ENCODE data around the gene RAP1GAP2.
"Not testable (repeated sequence)": the region's sequence is repeated elsewhere in the genome, so short reads cannot be mapped to it uniquely, and the experiment has no call there.

The RAP1GAP2 gene

DNA sequence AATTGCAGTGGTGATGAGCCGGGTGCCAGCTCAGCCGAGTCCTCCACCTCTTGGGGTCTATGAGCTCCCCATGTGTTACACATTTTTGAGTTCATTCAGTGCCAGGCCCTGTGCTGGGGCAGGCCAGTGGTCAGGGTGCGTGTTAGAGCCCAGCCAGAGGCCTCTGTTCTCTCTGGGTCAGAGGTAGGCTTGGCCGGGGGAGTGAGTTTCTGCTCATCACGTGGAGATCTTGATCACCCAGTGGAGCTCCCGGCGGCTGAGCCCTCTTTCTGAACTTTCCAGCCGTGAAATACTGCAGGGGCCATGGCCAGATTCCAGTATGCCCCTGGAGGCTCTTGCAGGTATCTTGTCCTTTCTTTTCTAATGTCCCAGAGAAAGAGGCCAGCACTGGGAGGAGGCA is 93.0 kb downstream of the RAP1GAP2 start:
- DNase-seq: no peak

DNA sequence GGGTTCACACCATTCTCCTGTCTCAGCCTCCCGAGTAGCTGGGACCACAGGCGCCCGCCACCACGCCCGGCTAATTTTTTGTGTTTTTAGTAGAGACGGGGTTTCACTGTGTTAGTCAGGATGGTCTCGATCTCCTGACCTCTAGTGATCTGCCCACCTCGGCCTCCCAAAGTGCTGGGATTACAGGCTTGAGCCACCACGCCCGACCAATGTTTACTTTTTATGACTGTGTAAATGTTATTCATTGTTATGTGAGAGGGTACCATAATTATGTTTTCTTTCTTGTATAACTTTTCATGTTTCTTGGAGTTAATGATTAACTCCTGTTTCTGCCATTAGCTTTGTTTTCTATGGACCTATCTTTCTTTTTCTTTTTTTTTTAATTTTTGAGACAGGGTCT is 94.5 kb downstream of the RAP1GAP2 start:
- DNase-seq: not testable (repeated sequence)

DNA sequence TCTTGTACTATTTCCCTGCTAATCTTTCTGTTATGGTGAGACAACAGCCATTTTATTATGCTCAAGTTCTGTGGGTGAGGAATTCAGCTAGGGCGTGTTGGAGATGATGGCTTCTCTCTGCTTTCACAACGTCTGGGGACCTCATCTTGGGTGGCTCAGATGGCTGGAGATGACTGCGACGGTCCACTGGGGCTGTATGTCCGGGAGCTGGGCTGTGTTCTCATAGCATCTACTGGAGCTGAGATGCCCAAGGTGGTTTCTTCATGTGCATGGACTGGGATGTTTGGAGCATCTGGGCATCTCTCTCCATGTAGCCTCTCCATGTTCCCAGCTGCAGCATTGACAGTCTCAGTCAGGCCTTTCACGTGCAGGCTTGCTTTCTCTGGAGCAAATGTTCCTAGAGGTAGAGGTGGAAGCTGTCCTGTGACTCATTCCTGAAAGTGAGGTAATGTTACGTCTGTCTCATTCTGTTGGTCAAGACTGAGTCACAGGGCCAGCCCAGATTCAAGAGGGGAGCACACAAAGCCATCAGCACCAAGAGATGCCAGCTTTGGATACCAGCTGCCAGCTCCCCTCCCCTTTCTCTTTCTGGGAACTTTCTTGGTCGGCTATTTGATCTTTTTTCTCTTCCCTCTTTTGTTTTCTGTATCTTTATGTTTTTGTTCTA is 96.2 kb downstream of the RAP1GAP2 start:
- no peak for DNase-seq

DNA sequence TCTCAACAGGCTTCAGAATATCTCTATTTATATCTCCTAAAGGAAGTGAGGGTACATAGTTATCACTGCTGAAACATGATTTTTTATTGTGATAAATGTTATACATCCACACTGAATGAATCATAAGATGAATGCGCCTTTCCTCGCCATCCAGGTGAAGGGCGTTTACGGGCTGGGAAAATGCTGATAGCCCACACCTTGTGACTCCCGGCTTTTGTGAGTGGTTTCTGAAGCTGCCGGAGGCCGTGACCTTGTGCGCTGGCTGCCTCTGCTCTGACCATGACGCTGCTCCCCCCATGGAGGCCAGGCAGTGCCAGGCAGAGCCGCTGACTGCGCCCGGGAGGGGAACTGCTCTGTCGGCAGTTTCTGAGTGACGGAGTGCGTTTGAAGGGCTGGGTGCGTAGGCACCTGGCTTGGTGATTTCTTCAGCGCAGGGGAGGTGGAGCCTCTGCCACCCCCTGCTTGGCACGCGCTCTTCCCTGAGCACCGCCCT is 97.2 kb downstream of the RAP1GAP2 start:
- DNase-seq: no peak

DNA sequence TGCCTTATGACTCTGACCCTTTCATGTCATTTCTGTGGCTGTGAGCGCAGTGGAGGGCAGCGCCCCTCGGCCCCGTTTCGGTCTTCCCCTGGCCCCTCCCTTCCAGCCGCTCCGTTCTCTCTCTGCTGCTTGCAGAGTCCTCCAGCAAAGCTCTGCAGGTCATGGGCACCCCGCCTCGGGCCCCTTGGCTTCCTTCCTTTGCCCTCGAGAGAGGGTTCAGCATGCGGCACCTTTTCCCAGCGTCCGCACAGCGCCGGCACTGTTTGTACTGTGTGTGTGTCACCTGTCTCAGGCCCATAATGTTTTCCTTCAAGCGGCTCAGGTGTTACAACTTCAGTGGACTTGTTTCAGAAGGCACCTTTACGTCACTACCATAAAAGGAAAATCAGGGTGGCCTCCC is 98.5 kb downstream of the RAP1GAP2 start:
- DNase-seq: no peak

DNA sequence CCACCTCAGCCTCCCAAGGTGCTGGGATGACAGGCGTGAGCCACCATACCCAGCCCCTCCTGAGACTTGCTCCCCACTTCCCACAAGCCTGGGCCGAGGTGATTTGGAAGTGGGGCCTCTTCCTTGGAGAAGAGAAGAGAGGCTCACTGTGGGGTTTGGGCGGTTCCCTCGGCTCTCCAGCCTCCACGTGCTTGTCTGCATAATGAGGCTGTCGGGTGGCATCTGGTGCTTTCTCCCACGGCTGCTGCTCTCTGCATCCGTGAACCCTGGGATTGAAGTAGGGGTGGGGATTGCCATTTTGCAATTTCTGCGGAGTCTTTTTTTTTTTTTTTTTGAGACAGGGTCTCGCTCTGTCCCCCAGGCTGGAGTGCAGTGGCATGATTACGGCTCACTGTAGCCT is 101.4 kb downstream of the RAP1GAP2 start:
- no peak for DNase-seq

DNA sequence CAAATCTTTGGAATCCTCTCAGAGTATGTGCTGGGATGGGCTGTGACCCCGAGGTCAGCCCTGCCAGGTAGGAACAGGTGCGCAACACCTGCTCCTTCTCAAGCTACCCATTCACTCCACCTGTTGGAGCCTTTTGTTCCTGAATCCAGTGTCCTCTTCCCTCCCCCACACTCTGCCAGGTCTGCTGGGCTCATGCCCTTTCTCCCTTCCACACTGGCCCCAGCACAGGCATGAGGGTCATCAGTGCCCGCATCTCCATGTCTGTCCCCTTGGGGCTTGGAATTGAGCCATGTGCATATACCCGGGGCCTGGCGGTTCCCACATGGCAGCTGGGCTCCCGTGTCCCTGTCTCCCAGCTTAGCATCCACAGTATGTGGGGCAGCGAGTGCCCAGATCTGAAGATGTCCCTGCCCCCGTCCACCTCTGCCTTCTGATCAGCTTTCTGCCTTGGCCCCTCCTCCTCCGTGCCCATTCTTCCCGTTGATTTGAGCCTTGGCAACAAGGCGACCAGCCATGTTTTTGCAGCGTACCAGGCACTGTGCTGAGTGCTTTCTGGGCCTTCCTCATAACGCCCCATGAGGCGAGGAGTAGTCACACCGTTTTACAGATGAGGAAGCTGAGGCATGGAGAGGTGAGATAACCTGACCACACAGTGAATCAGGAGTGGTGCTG is 102.2 kb downstream of the RAP1GAP2 start:
- DNase-seq: no peak

DNA sequence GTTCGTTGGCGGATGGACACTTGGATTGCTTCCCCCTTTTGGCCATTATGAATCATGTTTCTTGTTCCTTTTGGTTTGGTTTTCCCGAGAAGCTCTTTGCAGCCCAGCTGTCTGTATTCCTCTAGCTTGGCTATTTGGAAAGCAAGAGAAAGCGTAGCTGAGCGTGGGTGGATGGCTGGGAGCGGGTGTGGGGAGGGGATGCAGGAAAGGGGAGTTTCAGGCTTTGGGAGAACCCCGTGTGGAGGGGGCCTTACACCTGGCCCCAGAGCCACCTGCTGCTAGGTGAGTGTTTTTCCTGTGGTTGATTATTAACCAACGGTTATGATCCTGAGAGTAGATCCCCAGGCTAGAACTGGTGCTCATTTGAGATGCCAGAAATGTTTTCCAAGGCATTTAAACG is 103.7 kb downstream of the RAP1GAP2 start:
- no peak for DNase-seq

DNA sequence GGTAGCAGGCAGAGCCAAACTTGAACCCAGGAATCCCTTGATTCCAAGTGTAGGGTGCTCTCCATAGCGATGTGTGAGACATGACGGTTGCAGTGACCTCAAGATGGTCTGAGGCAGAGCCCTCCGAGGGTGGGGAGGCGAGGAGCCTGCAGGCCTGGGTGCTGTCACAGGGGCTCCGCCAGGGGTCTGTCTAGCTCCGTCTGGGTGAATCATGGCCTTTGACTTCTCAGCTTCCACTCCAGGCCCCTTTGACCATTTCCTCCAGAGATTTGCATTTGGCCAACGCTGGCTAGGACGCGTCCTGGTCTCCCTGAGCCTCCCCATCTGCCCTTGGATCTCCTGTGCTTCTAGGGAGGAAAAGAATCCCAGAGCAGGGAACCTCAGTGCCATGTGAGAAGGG is 104.6 kb downstream of the RAP1GAP2 start:
- no peak for DNase-seq

DNA sequence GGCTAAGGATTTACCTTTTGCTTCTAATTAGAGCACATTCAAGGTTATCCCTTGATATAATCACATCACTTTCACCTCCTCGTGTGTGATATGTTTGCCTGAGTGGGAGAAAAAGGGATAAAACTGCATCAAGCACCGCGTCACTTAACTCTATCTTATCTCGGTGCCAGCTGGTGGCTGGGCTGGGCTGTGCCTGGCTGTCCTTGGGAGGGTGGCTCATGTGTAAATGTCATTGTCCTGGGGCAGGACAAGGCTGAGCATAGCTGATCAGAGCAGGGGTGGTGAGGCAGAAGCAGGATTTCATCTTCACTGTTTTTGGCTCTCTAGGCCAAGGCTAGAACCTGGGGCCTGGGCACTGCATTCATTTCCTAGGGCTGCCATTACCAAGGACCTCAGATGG is 105.3 kb downstream of the RAP1GAP2 start:
- no peak for DNase-seq

DNA sequence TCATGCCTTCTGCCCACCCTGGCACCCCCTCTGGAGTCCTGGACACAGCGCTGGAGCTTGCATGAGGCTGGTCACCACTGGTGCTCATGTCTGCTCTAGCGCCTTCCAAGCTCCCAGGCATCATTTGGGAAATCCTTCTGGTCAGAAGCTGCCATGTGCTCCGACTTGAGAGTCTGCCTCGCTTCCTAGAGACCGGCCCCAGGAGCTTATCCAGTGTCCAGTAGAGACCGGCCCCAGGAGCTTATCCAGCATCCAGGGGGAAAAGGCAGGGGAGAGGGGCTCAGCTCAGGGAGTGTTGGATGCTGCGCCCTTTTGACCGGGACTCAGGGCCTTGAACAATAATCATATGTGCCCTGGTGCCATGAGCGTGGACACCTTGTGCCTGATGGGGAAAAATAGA is 106.3 kb downstream of the RAP1GAP2 start:
- no peak for DNase-seq

DNA sequence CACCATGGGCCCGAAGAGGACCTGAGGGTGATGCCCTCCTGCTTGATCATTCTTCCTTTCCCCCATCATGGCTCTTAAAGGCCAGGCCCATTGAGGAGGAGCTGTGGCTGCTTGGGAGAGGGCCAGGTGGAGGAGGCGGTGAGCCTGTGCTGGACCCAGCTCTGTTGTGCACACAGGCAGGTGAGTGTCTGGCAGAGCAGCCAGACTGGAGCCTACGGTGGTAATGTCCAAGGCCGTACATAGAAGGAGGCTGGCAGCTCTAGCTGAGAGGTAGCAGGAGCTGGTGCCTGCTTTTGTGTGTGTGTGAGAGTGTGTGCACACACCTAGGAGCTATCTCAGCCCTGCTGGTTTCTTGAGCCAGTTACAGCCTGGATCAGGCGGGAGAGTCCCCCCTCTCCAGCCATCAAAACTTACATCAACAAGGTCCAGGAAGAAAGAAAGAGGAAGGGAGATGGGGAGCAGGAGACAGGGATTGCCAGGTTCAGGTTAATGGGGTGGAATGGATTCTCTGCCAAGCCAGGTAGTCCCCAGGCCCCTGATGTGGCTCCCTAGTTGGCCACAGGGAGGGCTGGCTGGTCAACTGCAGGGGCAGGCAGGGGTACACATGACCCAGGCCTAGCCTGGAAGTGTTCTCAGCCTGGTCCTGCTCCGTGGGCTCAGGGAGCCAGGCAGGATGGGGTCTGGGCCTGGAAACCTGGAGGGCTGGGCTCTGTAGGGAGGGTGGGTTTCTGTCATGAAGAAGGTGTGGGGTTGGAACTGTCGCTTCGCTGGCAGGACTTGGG is 107.1 kb downstream of the RAP1GAP2 start:
- DNase-seq: no peak

DNA sequence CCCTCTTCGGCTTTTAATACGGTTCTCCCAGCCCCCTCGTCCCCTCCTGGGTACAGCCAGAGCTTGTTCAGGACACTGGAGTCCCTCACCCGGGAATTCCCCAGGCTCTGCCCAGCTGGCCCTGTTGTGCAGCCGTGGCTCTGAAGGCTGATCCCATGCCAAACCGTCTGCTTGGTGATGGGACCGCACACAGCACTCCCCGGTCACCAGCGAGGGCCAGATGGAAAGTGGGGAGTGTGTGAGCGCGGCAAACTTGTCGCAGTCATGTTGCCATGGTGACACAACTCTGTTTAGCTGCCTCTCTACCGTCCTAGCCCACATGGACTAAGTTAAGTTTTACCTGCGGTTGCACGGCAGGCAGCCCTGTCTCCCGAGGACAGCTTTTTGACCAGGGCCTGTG is 107.9 kb downstream of the RAP1GAP2 start:
- no peak for DNase-seq

DNA sequence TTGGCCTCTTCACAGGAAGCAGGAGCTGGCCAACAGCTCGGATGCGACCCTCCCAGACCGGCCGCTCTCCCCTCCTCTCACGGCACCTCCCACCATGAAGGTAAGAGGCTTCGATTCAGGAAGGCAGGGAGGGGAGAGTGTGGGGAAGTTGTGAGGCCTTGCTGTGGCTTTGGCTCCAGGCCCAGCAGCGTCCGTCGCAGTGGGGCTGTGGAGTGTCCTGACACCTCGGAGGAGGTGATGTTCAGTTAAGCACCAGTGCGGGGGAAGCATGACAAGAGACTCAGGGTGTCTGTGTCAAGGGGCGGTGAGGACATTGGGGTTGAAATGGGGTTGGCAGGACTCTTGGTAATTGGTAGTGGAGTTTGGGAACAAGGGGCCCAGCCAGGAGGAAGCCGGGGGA is 109.0 kb downstream of the RAP1GAP2 start:
- DNase-seq: no peak

DNA sequence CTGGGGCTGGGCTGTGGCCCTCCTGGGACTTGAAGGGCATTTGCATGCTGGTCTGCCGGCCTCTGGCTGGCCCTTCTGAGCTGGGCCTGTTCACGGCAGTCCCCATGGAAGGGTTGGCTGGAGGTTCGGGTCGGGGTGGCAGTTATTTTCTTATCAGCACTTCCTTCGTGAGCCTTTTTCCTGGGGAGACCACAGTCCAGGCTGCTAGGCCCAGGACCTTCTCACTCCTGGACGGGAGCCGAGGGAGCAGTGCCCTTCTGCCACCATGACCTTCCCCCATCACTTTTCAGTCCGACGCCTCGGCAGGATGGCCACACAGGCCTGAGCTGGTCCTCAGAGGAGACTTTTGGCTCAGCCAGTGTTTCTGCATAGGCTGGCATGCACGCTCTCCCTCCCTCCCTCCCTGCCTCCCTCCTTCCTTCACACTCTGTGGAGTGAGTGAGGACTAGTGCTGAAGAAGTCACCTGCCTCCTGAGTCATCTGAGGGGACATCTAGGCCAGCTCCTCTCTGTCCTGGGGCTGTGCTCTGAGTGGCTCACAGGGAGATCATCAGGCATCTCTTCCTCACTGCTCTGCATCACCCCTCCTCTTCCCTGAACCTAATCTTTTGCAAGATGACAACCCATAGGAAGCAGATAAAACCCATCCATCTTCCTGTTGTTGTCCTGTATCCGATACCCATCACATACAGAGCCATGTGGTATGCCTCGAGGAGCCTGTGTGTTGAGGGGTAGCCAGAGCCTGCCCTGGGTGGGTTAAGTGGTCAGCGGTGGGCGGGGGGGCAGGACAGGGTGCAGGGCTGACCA is 109.7 kb downstream of the RAP1GAP2 start:
- DNase-seq: no peak

DNA sequence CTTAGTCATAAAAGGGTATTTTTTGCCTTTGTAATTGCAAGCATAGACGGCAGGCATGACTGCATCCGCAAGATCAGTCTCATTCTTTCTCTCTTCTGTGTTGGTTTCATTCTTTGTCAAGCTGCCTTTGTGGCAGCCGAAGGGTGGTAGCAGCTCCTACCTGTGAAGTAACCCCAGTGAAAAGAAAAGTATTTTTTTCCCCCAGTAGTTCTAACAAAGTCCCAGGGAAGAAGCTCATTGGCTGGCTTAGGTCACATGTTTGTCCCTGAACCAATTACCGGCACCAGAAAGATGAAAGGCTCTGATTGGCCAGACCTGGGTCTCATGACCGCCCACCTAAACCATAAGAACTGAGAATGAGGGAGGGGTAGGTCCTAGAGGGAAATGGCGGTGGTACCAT is 110.7 kb downstream of the RAP1GAP2 start:
- DNase-seq: peak; percentile 77

DNA sequence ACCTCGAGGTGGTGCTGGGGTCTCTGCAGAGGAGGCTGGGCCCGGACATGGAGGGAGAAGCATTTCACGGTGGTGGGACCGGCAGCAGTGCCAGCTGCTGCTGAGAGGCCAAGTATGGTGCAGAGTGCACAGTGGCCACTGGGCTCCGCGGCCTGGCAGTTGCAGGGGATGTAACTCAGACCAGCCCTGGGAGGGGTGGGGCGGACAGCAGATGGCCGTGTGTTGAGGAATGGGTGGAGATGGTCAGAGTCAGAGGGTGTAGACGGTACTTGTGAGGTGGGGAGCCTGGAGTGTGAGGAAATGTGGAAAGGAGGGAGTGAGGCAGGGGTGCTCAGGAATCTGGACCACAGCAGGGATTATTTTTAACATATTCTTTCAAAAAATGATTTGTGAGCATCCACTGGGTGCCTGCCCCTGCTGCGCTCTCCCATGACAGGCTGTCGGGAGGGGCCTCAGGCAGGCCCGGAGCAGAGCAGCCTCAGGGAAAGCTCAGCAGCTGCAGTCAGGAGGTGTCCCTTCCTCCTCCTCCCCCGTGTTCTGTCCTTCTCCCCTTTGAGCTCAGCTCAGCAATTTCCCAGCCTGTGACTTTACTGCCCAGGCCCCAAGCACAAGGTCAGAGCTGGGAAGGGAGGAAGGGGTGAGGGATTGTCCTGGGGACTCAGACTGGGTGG is 113.1 kb downstream of the RAP1GAP2 start:
- DNase-seq: no peak

DNA sequence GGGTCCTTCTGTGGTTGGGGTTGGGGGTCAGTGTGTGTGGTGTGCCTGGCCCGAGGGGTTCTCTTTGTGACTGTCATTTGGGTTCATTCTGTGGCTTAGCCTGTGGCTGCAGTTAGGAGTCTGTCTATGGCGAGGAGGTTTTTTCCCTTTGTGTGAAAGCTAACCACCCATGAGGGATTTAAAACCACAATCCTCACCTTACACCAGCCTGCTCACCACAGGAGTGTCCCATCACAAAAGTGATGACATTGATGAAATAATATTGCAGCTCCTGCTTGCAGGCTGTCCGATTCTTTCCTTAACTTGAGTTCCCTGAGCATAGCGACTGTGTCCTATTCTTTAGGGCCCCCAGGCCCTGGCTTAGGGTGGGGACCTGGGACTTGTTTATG is 113.6 kb downstream of the RAP1GAP2 start:
- no peak for DNase-seq

DNA sequence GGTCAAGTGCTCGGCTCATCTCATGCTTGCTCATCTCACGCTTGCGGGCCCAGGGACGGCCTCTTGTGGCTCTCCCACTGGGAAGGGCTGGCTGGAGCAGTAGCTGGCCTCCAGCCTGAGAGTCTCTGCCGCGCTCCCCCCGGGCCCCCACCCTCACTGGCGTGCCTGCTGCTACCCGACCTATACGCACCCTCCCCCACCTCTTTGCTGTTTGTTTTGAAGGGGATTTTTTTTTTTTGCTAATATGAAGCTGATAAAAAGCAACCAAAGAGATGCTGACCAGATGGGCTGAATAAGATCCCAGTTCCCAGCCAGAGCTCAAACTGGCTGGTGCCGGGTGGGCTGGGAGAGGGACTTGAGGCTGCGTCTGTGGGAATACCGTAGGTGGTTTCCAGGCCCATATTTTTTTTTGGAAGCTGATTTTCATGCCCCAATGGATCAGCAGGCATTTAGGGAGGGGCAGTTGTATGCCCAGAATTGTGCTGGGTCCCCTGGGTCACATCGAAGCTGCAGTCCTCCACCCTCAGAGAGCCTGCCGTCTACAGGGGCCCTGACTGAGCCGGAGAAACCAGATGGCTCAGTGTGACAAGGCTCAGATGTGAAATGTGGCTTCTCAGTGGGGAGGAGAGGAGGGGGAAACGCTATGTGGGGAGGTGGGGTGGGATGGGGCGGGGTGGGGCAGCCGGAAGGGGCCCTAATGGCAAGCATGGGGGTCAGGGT is 115.0 kb downstream of the RAP1GAP2 start:
- no peak for DNase-seq

DNA sequence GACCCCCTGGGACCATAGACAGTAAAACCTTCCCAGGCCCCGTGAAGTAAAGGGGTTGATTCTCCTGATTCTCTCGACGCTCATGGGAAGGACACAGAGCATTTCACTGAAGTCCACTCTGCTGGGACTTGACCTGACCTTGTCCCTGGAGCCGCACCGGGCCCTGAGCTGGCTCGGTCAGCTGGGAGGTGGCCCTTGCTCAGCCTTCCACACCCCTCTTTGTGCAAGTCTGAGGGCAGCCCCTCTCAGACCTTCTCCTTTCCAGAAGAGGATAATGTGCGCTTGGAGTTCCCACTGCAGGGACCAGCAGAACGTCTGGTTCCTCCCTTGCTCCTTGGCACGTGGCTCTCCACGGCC is 115.5 kb downstream of the RAP1GAP2 start:
- DNase-seq: no peak

DNA sequence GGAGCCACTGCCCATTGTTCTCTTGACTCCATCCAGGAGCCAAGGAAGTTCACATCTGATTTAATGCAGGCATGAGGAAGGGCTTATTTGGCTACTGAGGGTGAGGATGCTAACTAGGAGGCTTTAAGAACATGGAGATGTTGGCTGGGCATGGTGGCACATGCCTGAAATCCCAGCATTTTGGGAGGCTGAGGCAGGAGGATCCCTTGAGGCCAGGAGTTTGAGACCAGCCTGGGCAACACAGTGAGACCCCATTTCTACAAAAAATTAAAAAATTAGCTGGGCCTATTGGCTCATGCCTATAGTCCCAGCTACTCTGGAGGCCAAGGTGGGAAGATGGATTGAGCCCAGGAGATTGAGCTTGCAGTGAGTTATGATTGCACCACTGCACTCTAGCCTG is 116.5 kb downstream of the RAP1GAP2 start:
- DNase-seq: no peak

DNA sequence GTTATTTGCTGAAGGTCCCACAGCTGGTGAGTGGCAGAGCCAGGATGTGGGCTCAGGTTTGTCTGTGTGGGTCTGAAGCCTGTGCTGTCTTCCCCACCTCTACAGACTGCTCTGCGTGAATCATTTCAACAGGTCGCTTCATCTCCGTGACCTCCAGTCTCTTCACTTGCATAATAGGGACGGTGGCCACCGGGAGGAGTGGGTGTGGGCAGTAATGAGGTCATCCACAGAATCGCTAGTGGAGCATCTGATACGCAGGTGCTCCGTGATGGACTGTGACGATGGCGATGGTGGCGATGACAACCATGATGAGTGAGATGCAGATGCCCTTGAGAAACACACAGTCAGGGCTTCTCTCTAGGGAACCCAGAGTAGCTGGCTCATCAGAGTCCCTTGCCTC is 120.2 kb downstream of the RAP1GAP2 start:
- no peak for DNase-seq

Measured in stimulated activated CD4-positive, alpha-beta T cell treated with anti-CD3 and anti-CD28 coated beads, Interleukin-1b, Interleukin-23, amount 100 ng/mL, for 48 hours (primary cell).